WI38 (cell line): ENCODE measurements around the gene TOR1B.
A peak's percentile ranks its signal among the peaks of the same experiment; 100 is the strongest.

Source experiments
- H3K4me3 ChIP-seq: 2 replicates; pipeline ENCODE4 v1.5.1; 2011; ENCODE audit warnings: low read depth, mild to moderate bottlenecking, control low read depth, low read length
- CTCF ChIP-seq: IDR thresholded peaks from 2 replicates; pipeline ENCODE4 v1.5.1; 2012; ENCODE audit warnings: low read depth, mild to moderate bottlenecking, control low read depth, low read length

Gene TOR1B

GRCh38 chr9:129828051-129828450 is 25.1 kb downstream of the TOR1B start:
- no peak for TF ChIP-seq CTCF
- no peak overlapping the region for H3K4me3 ChIP-seq

GRCh38 chr9:129828969-129829368 is 26.0 kb downstream of the TOR1B start:
- no peak for TF ChIP-seq CTCF
- H3K4me3 ChIP-seq: no peak overlapping the region

- H3K4me3 ChIP-seq: no peak overlapping the region
- TF ChIP-seq CTCF: no peak
Observed at GRCh38 chr9:129832982-129833381, 30.0 kb downstream of the TOR1B start.

GRCh38 chr9:129834489-129835127 is 31.6 kb downstream of the TOR1B start:
- TF ChIP-seq CTCF: no peak

GRCh38 chr9:129835128-129835859 is 32.3 kb downstream of the TOR1B start, which contains the start of the genes C9orf78 and USP20:
C9orf78 (minus strand) TSS chr9:129835275; CDS start chr9:129835221, 54 bp downstream.
USP20 (plus strand) TSS chr9:129835458; CDS start chr9:129852556, 17,098 bp downstream.
- TF ChIP-seq CTCF: no peak
- peak within 1 kb of the TSS; percentile 98 for H3K4me3 ChIP-seq

More at GRCh38 chr9:129834489-129835127, 31.6 kb downstream of the TOR1B start:
- H3K4me3 ChIP-seq: peak overlapping the region; percentile 98

- no peak for TF ChIP-seq CTCF
- peak overlapping the region; percentile 98 for H3K4me3 ChIP-seq
Observed at GRCh38 chr9:129835860-129836223, 32.9 kb downstream of the TOR1B start.
